SK-N-MC (cell line): ENCODE measurements around the gene FOXP2.

Experiments used
- DNase-seq: peaks from one replicate; pipeline ENCODE4 v3.0.0-alpha.2; 2011; ENCODE audit warnings: low read depth, low spot score
- H3K27ac ChIP-seq: fragments of 200-600 bp; sonication (generic); 2 replicates; pipeline ENCODE4 v1.5.1; 2016; ENCODE audit warnings: mixed run types
- H3K36me3 ChIP-seq: fragments of 200-600 bp; sonication (generic); 2 replicates; pipeline ENCODE4 v1.6.1; 2017; ENCODE audit warnings: antibody characterized with exemption, low read length, mixed read lengths; ENCODE audit not compliant: insufficient read depth
- H3K4me3 ChIP-seq: fragments of 200-600 bp; sonication (generic); 2 replicates; pipeline ENCODE4 v1.5.1; 2016
- H3K9ac ChIP-seq: fragments of 200-600 bp; sonication (generic); 2 replicates; pipeline ENCODE4 v1.8.0; 2017; ENCODE audit warnings: mixed run types, mixed read lengths; ENCODE audit not compliant: insufficient read length
- H3K9me3 ChIP-seq: fragments of 200-600 bp; sonication (generic); 2 replicates; pipeline ENCODE4 v1.6.1; 2017; ENCODE audit warnings: low read depth, mild to moderate bottlenecking, antibody characterized with exemption, low read length, moderate library complexity, mixed read lengths
- EZH2 ChIP-seq: fragments of 200-600 bp; sonication (generic); IDR thresholded peaks from one replicate; pipeline ENCODE4 v1.6.1; 2017; ENCODE audit warnings: antibody characterized with exemption
- FOXP2 ChIP-seq: optimal IDR thresholded peaks from 2 replicates; pipeline ENCODE3; 2011; ENCODE audit warnings: mild to moderate bottlenecking, moderate library complexity; ENCODE audit not compliant: insufficient read depth; ENCODE audit errors: extremely low read length, control extremely low read depth
- POLR2AphosphoS5 ChIP-seq: IDR thresholded peaks from 2 replicates; pipeline ENCODE4 v1.6.1; 2012; ENCODE audit warnings: mild to moderate bottlenecking, low read depth, low read length, borderline replicate concordance

FOXP2 gene

GRCh38 chr7:114392686-114393085, 21.9 kb upstream of the FOXP2 start:
- no peak for DNase-seq
- TF ChIP-seq EZH2, result no peak
- no peak for TF ChIP-seq POLR2AphosphoS5
- TF ChIP-seq FOXP2, result no peak
- no peaks in the 10 kb centered on the region for H3K9me3 ChIP-seq

DNA sequence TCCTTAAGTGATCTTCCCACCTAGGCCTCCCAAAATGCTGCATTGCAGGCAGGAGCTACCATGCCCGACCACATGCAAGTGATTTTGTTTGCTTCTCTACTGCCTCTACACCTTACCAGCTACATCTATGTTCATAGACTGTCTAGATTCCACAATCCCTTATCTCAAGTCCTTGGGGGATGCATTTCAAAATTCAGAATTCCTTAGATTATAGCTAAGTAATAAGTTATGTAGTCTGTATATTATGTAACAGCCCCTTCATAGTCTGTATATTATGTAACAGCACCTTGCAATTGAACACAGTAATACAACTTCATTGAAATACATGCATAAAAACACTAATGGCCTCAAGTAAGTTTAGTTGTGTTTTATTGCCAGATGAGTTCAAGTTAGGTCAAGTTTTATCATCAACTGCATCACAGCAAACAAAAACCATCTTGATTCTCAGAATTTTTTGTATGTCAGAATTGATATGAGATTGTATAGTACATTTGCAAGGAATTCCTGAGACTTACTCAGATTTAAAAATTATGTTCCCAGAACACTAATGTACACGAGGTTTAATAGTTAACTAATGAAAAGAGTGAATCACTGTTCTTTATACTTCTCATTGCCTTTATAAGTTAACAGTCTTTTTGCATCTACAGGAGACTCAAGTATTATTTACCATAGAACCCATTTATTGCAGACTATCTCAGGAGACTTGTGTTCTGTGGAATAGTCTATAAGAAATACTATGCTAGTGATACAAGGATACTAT, 11.6 kb upstream of the FOXP2 start:
- H3K36me3 ChIP-seq, result no peaks in the 10 kb centered on the region
- H3K27ac ChIP-seq, result peak overlapping the region; percentile 16; the same call in 1 of the 2 replicates
- TF ChIP-seq EZH2 (no peak), POLR2AphosphoS5 (no peak), FOXP2 (no peak)
- DNase-seq, result no peak
- no peak overlapping the region for H3K4me3 ChIP-seq
- H3K9me3 ChIP-seq, result no peaks in the 10 kb centered on the region
- no peak overlapping the region for H3K9ac ChIP-seq

More at GRCh38 chr7:114392686-114393085, 21.9 kb upstream of the FOXP2 start:
- H3K36me3 ChIP-seq, result no peaks in the 10 kb centered on the region
- no peak overlapping the region for H3K27ac ChIP-seq
- H3K9ac ChIP-seq, result no peak overlapping the region
- H3K4me3 ChIP-seq, result no peak overlapping the region

DNA sequence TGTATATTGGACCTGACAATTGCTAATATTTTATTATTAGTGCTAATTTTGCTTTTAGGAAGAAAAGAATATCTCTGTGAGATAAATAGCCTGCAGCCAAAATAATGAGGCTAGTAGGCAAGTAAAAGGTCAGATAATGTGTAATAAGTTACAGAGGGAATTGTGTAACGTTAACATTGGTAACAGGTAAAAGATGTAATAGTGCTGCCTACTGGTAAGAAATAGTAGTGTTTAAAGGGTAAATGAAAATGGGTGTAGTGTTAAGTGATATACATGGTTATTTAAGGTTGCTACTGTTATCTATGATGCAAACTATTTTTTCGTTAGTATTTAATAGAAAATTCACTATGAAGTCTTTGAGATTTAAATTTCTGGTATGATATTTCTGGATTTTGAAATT, 9.2 kb upstream of the FOXP2 start:
- no peaks in the 10 kb centered on the region for H3K9me3 ChIP-seq
- no peak overlapping the region for H3K27ac ChIP-seq
- no peak overlapping the region for H3K9ac ChIP-seq
- no peak for DNase-seq
- H3K4me3 ChIP-seq, result no peak overlapping the region
- H3K36me3 ChIP-seq, result no peaks in the 10 kb centered on the region
- TF ChIP-seq FOXP2 (no peak), EZH2 (no peak), POLR2AphosphoS5 (no peak)

DNA sequence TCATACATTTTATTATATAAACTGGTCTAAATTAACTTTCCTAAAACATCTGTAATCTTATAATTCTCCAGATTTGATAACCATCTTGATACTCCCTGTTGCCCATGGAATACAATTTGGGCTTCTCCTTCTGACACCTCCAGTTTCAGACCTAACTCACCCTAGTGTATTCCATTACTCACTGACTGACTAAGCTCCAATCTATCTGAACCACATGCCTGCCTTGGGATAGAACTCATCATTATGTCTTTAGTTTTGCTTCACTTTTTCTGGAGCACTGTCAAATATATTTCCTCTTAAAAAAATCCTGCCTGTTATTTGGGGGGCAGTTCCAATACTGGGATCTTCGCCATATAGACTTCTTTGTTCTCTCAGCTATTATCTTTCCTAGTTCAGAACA, 4.9 kb upstream of the FOXP2 start:
- no peak for DNase-seq

DNA sequence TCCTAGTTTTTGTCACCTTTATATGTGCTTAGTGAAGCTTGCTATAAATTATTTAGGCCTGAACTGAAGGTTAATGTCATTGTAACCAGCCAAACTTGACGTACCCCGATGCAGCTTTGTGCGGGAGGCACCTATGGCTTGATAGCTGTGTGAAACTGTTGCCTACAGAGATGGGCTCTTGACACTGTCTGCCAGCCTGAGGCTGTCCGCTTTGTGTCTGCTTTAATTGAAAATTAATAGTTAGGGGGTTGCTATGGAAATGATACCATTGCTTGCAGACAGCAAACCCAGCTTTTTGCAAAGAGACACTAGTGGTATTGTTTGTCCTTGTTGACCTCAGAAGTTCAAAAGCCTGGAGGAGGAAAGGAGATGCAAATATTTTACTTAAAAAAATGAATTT, 2.1 kb upstream of the FOXP2 start:
- Histone ChIP-seq H3K27ac (no peak overlapping the region), H3K4me3 (no peak overlapping the region), H3K9ac (no peak overlapping the region), H3K36me3 (no peaks in the 10 kb centered on the region), H3K9me3 (no peaks in the 10 kb centered on the region)
- DNase-seq, result no peak
- TF ChIP-seq EZH2, result no peak
- no peak for TF ChIP-seq POLR2AphosphoS5
- TF ChIP-seq FOXP2, result no peak

More for the DNA sequence above, 4.9 kb upstream of the FOXP2 start:
- no peaks in the 10 kb centered on the region for H3K9me3 ChIP-seq
- no peak for TF ChIP-seq FOXP2
- TF ChIP-seq POLR2AphosphoS5, result no peak
- TF ChIP-seq EZH2, result no peak
- no peak overlapping the region for H3K4me3 ChIP-seq
- no peak overlapping the region for H3K27ac ChIP-seq
- H3K36me3 ChIP-seq, result no peaks in the 10 kb centered on the region
- no peak overlapping the region for H3K9ac ChIP-seq

DNA sequence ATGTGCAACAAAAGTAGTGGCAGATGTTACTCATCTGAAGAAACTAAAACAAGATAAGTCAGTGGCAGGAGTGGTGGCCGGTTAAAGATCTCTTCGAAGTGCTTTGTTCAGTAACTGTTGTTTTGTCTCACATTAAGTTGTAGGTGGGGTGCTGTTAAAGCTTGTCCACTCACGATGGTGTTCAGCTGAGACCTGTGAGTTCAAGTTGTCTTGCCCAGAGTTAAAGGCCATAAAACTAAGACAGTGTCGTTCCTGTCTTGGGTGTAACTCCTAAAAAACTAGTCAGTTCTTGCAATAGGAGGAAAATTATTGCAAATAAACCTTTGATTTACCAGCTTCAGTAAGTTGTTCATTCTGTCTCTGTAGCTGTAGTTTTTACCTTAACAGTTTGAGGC, 857 bp upstream of the FOXP2 start:
- H3K27ac ChIP-seq, result peak overlapping the region; percentile 90
- DNase-seq, result no peak
- no peaks in the 10 kb centered on the region for H3K36me3 ChIP-seq
- peak overlapping the region; percentile 65 for H3K9ac ChIP-seq
- H3K9me3 ChIP-seq, result no peaks in the 10 kb centered on the region
- H3K4me3 ChIP-seq, result peak overlapping the region; percentile 78
- TF ChIP-seq FOXP2 (no peak), POLR2AphosphoS5 (no peak), EZH2 (no peak)

GRCh38 chr7:114415064-114415989, 712 bp downstream of the FOXP2 start:
- H3K4me3 ChIP-seq, result peak overlapping the region; percentile 78
- H3K9me3 ChIP-seq, result no peaks in the 10 kb centered on the region
- no peaks in the 10 kb centered on the region for H3K36me3 ChIP-seq
- no peak for DNase-seq
- TF ChIP-seq EZH2, result no peak
- TF ChIP-seq FOXP2, result no peak
- TF ChIP-seq POLR2AphosphoS5, result no peak
- peak overlapping the region; percentile 90 for H3K27ac ChIP-seq
- peak overlapping the region; percentile 77 for H3K9ac ChIP-seq
